ENCODE results near the gene CCDC27.

GRCh38 chr1:3713840-3714239 is 38.4 kb upstream of the CCDC27 start:
- no peak for TF ChIP-seq FOXA1 (IDR thresholded peaks at IDR 0.05)
- no peak for TF ChIP-seq TARDBP (IDR thresholded peaks at IDR 0.05)
- TF ChIP-seq ZNF384 (IDR thresholded peaks at IDR 0.05), result no peak
- no peak for TF ChIP-seq BHLHE40 (IDR thresholded peaks at IDR 0.05; ENCODE audit: borderline replicate concordance)
- no peak for TF ChIP-seq FOXM1 (IDR thresholded peaks at IDR 0.05; ENCODE audit: borderline replicate concordance)
- no peak for TF ChIP-seq CTBP1 (IDR thresholded peaks at IDR 0.05; ENCODE audit: borderline replicate concordance)
- TF ChIP-seq SP1 (IDR thresholded peaks at IDR 0.05), result no peak
- no peak for TF ChIP-seq SUZ12 (IDR thresholded peaks at IDR 0.05)
- no peak for TF ChIP-seq ELF4 (IDR thresholded peaks at IDR 0.05)
- TF ChIP-seq FOXK2 (IDR thresholded peaks at IDR 0.05), result no peak
- TF ChIP-seq LEF1 (IDR thresholded peaks at IDR 0.05; ENCODE audit: borderline replicate concordance), result no peak
